ENCODE data around the gene PDGFB.

DNA sequence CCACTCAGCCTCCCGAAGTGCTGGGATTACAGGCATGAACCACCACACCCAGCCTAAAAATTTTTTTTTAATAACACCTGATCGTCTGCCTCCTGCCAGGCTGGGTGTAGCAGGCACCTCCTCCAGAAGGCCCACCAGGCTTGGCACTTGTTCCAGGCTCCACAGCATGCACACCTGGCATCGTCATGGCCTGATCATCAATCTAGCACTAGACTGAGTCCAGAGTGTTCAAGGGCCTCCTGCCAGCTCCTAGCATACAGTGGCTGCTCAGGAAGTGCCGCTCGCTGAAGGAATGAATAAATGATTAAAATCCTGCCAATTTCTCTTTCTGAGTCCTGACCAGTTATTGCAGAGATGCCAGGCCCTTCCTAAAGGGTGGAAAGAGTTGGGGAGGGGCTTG, 3.5 kb upstream of the PDGFB start:
- TF ChIP-seq, protein P1, sequence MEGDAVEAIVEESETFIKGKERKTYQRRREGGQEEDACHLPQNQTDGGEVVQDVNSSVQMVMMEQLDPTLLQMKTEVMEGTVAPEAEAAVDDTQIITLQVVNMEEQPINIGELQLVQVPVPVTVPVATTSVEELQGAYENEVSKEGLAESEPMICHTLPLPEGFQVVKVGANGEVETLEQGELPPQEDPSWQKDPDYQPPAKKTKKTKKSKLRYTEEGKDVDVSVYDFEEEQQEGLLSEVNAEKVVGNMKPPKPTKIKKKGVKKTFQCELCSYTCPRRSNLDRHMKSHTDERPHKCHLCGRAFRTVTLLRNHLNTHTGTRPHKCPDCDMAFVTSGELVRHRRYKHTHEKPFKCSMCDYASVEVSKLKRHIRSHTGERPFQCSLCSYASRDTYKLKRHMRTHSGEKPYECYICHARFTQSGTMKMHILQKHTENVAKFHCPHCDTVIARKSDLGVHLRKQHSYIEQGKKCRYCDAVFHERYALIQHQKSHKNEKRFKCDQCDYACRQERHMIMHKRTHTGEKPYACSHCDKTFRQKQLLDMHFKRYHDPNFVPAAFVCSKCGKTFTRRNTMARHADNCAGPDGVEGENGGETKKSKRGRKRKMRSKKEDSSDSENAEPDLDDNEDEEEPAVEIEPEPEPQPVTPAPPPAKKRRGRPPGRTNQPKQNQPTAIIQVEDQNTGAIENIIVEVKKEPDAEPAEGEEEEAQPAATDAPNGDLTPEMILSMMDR (IDR thresholded peaks at IDR 0.05), result no peak
- TF ChIP-seq POLR2A (IDR thresholded peaks at IDR 0.05), result no peak
